ACHN (cell line): ENCODE data around the gene MED22.
"Not testable (repeated sequence)": the region's sequence is repeated elsewhere in the genome, so short reads cannot be mapped to it uniquely, and the experiment has no call there.

Experiments
- DNase-seq: peaks from one replicate; pipeline ENCODE4 v3.0.0-alpha.2; 2015
- in situ Hi-C: cut with HindIII; loops from 2 replicates; pipeline ENCODE4 v1.10.0; 2017; ENCODE audit warnings: low sequenced_read_pairs, low pct_ligation_motif_present, low pct_unique_long_range_greater_than_20kb

The MED22 gene

GRCh38 chr9:133327021-133327420 lies 20.9 kb downstream of the MED22 start:
- in situ Hi-C loops, DNase-seq: not testable (repeated sequence)

- in situ Hi-C loops = no loop called here
- no peak for DNase-seq
Measured at GRCh38 chr9:133323991-133324703, 23.8 kb downstream of the MED22 start.

GRCh38 chr9:133323211-133323610 lies 24.7 kb downstream of the MED22 start:
- DNase-seq = no peak
- in situ Hi-C loops = no loop called here

- no peak for DNase-seq
- in situ Hi-C loops = no loop called here
Measured at GRCh38 chr9:133322701-133323100, 25.2 kb downstream of the MED22 start.

- in situ Hi-C loops = no loop called here
- no peak for DNase-seq
Measured at GRCh38 chr9:133321411-133321935, 26.5 kb downstream of the MED22 start.

GRCh38 chr9:133320421-133320881 lies 27.5 kb downstream of the MED22 start:
- no peak for DNase-seq
- in situ Hi-C loops = no loop called here

GRCh38 chr9:133317551-133317950 lies 30.4 kb downstream of the MED22 start:
- in situ Hi-C loops, DNase-seq: not testable (repeated sequence)

GRCh38 chr9:133315997-133316396 lies 31.9 kb downstream of the MED22 start:
- in situ Hi-C loops = no loop called here
- no peak for DNase-seq

- in situ Hi-C loops = no loop called here
- DNase-seq = no peak
Measured at GRCh38 chr9:133309608-133310007, 38.3 kb downstream of the MED22 start.

- in situ Hi-C loops = no loop called here
- DNase-seq = no peak
Measured at GRCh38 chr9:133307301-133307700, 40.6 kb downstream of the MED22 start.

- in situ Hi-C loops = no loop called here
Measured at GRCh38 chr9:133306242-133307204, 41.4 kb downstream of the MED22 start.

GRCh38 chr9:133305731-133306130 lies 42.2 kb downstream of the MED22 start:
- DNase-seq = no peak
- in situ Hi-C loops = no loop called here

More at GRCh38 chr9:133306242-133307204, 41.4 kb downstream of the MED22 start:
- DNase-seq = no peak

GRCh38 chr9:133304477-133305377 lies 43.2 kb downstream of the MED22 start:
- DNase-seq = no peak
- in situ Hi-C loops = no loop called here

GRCh38 chr9:133304158-133304470 lies 43.8 kb downstream of the MED22 start:
- DNase-seq = no peak
- in situ Hi-C loops = no loop called here

- no peak for DNase-seq
- in situ Hi-C loops = no loop called here
Measured at GRCh38 chr9:133303266-133304157, 44.4 kb downstream of the MED22 start.

GRCh38 chr9:133301253-133302230 lies 46.4 kb downstream of the MED22 start:
- no peak for DNase-seq
- in situ Hi-C loops = no loop called here
